HG03045 (cell line): ENCODE data around the gene PSMC5.
"Not testable (repeated sequence)": the region's sequence is repeated elsewhere in the genome, so short reads cannot be mapped to it uniquely, and the experiment has no call there.

Source experiments
- ATAC-seq: cut with Tn5 transposase; IDR thresholded peaks from one replicate; pipeline ENCODE4 v1.9.1; 2021; ENCODE audit warnings: mild to moderate bottlenecking, moderate library complexity; ENCODE audit not compliant: unreplicated experiment

The PSMC5 gene

GRCh38 chr17:63827002-63827800 lies at the start of gene PSMC5, which contains the start of gene FTSJ3:
TSS of gene PSMC5 (plus strand) at chr17:63827431. CDS start at chr17:63827491, 60 bp downstream.
TSS of gene FTSJ3 (minus strand) at chr17:63827663. CDS start at chr17:63826902, 761 bp downstream.
- ATAC-seq = peak; percentile 91

DNA sequence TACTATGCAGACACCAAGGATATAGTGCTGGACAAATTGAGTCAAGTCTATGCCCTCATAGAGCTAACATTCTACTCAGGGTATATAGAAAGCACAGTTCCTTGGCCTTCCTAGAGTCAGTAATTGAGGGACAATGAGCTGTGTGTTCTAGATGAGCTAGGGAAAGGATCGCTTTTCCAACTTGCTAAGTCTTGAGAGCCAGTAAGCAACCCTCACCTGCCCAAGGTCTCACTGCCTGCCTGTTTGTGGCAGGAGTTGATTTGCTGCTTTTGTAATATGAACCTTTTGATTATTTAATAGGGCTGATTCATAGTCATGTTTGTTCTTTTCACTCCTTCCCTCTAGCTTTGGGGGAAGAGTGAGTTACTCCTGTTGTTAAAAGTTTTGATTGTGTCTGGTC lies 46.7 kb upstream of the PSMC5 start:
- ATAC-seq = no peak

GRCh38 chr17:63780928-63781327 lies 46.3 kb upstream of the PSMC5 start:
- ATAC-seq = no peak

DNA sequence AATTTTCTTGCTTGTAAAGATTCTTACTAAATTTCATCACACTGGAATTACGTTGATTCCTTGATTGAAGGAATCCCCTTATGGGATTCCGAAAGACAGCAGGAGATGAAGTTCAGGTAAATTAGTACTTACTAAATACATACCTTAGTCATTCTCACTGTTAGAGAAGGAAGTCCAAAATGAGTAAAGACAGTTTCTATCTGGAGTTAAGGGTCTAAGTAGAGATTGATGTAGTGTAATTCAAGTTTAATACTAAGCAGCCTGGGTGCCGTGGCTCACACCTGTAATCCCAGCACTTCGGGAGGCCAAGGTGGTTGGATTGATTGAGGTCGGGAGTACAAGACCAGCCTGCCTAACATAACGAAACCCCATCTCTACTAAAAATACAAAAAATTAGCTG lies 43.7 kb upstream of the PSMC5 start:
- ATAC-seq = no peak

- ATAC-seq = no peak
Measured at GRCh38 chr17:63785556-63785955, 41.7 kb upstream of the PSMC5 start.

- ATAC-seq = no peak
Measured at GRCh38 chr17:63786117-63786516, 41.1 kb upstream of the PSMC5 start.

- no peak for ATAC-seq
Measured at GRCh38 chr17:63786971-63787711, 40.1 kb upstream of the PSMC5 start.

GRCh38 chr17:63790057-63790456 lies 37.2 kb upstream of the PSMC5 start:
- ATAC-seq = no peak

DNA sequence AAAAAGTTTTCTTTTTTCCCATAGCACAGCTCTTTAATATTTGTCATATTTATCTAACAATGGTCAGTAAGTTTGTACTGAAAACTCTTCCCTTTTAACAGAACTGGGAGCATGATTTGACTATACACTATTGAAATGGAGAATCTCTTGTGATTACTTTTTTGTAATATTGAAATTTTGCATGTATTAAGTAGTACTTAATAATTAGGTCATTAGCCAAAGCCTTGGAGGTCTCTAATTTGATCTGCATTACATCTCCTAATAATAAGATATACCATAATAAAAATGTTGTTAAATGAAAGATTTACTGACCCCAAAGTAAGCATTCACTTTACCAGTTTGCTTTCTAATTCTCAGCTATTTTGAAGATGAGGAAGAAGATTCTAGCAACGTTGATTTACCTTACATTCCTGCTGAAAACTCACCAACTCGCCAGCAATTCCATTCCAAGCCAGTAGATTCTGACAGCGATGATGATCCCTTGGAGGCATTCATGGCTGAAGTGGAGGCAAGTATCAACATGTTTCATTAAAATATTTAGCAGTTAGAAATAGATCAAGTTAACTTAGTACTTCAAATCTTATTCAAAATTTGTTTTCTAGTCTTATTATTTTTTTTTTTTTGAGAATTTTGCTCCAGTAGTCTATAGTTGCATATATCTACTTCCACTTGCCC lies 35.0 kb upstream of the PSMC5 start:
- no peak for ATAC-seq

GRCh38 chr17:63796375-63796774 lies 30.9 kb upstream of the PSMC5 start:
- ATAC-seq = not testable (repeated sequence)

GRCh38 chr17:63798572-63799106 lies 28.6 kb upstream of the PSMC5 start:
- ATAC-seq = no peak

DNA sequence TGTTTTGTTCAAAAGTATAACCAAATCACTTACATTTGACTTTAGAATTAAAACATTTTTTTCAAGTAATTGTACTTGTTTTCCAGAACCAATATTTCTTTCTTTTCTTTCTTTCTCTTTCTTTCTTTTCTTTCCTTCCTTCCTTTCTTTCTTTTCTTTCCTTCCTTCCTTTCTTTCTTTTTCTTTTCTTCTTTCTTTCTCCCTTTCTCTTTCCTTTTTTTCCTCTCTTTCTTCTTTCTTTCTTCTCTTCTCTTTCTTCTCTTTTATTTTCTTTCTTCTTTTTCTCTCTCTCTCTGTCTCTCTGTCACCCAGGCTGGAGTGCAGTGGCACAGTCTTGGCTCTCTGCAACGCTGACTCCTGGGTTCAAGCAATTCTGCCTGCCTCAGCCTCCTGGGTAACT lies 26.4 kb upstream of the PSMC5 start:
- no peak for ATAC-seq

GRCh38 chr17:63804328-63804727 lies 22.9 kb upstream of the PSMC5 start:
- no peak for ATAC-seq

DNA sequence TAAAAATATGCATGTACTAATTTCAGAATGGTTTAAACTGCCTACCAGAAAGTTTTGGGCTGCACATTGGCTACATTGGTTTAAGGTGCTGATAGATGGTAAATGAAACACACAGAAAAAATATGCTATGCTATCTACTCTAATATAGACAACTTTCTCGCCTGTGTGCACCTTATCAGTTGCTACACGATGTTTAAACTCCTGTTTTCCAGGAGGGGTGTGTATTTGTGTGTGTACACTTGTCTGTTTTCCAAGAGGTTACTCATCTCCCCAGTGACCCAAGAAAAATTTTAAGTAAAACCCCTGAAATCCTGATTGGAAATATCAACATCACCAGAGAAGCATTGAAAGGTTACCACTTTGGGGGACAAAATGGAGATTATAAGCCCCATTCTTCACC lies 21.6 kb upstream of the PSMC5 start:
- no peak for ATAC-seq

- no peak for ATAC-seq
Measured at GRCh38 chr17:63809970-63810369, 17.3 kb upstream of the PSMC5 start.

- ATAC-seq = no peak
Measured at GRCh38 chr17:63816123-63816522, 11.1 kb upstream of the PSMC5 start.

GRCh38 chr17:63816669-63817068 lies 10.6 kb upstream of the PSMC5 start:
- ATAC-seq = no peak

DNA sequence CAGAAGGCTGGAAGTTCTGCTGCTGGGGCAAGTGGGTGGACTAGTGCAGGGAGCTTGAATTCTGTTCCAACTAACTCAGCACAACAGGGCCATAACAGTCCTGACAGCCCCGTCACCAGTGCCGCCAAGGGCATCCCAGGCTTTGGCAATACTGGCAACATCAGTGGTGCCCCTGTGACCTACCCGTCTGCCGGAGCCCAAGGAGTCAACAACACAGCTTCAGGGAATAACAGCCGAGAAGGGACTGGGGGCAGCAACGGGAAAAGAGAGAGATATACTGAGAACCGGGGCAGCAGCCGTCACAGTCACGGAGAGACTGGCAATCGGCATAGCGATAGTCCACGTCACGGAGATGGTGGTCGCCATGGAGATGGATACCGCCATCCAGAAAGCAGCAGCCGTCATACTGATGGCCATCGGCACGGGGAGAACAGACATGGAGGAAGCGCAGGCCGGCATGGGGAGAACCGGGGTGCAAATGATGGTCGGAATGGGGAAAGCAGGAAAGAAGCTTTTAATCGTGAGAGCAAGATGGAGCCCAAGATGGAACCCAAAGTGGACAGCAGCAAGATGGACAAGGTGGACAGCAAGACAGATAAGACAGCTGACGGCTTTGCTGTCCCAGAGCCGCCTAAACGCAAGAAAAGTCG lies 9.4 kb upstream of the PSMC5 start:
- no peak for ATAC-seq

- no peak for ATAC-seq
Measured at GRCh38 chr17:63819131-63819530, 8.1 kb upstream of the PSMC5 start.

DNA sequence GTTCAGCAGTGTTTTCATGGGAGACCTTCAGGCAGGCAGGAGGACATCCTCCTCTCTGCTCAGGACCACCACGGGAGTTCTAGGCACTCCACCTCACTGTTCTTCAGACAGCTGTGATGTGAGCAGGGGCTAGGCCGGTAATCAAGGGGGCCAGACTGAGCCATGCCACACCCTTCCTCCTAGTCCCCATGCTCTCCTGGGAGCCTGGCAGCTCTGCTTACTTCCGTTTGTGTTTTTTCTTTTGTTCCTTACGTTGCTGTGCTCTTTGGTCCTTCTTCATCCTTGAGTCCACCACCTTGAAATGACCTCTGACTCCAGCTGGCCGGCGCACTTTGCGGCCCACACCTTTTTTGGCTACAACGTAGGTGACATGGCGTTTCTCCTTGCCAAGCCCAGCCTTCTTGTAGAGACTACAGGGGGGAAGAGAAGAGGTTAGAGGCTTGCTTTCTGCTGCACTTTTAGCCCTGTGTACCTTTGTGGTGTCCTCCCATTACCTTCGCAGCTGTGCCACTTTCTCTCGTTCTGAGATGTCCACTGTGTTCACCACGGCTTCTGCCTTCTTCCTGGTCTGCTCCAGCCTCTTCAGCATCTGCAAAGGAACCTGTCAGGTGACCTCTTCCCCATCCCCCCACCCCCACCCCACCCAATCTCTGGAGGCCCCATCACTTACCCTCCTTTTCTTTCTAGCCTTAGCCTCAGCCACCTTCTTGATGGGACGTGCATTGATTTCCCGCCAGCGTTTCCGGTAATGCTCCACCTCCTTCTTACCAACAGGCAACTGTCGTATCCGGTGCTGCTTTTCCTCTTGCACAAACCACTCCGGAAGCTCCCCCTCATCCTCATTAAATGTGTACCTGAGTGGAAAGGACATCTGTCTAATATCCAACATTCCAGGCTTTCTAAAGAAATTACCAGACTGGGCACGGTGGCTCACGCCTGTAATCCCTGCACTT lies 7.4 kb upstream of the PSMC5 start:
- ATAC-seq = no peak
